ENCODE results near the gene MFN2. TPM values are rescaled to one million over a fixed set of nuclear protein-coding genes. Genes with fewer than 3 reads are reported as not detected.

Gene MFN2
- total RNA-seq, 3 donors from 2014 or later, result 103 to 131 (median 110) TPM

- H3K36me3 ChIP-seq (ENCODE audit: low read depth), result no peaks in the 10 kb centered on the region
- intact Hi-C loops (cut with DNase I, micrococcal nuclease), result no loop called here
Observed at GRCh38 chr1:11964656-11965055, 15.6 kb upstream of the MFN2 start.

GRCh38 chr1:11967028-11967547 is 13.2 kb upstream of the MFN2 start:
- DNase-seq (peak; percentile 51 to 70 (median 63)), ATAC-seq (peak; percentile 96)
- no peak for TF ChIP-seq CTCF (IDR thresholded peaks at IDR 0.05)
- Histone ChIP-seq H3K4me3 (no peak overlapping the region), H3K4me1 (ENCODE audit: low read depth) (no peaks in the 10 kb centered on the region), H3K9me3 (no peaks in the 10 kb centered on the region), H3K36me3 (ENCODE audit: low read depth) (no peaks in the 10 kb centered on the region)
- intact Hi-C loops (cut with DNase I, micrococcal nuclease), result no loop called here

More at GRCh38 chr1:11964656-11965055, 15.6 kb upstream of the MFN2 start:
- Histone ChIP-seq H3K4me3 (no peak overlapping the region), H3K9me3 (no peaks in the 10 kb centered on the region), H3K4me1 (ENCODE audit: low read depth) (peaks cover 15% of the 10 kb centered on the region)
- ATAC-seq (no peak), DNase-seq (no peak)
- TF ChIP-seq CTCF (IDR thresholded peaks at IDR 0.05), result no peak

GRCh38 chr1:11970441-11971185 is 9.6 kb upstream of the MFN2 start:
- DNase-seq (no peak), ATAC-seq (no peak)
- Histone ChIP-seq H3K4me3 (no peak overlapping the region), H3K36me3 (ENCODE audit: low read depth) (no peaks in the 10 kb centered on the region), H3K4me1 (ENCODE audit: low read depth) (no peaks in the 10 kb centered on the region), H3K9me3 (no peaks in the 10 kb centered on the region)
- no peak for TF ChIP-seq CTCF (IDR thresholded peaks at IDR 0.05)
- intact Hi-C loops (cut with DNase I, micrococcal nuclease), result no loop called here

GRCh38 chr1:11977625-11978024 is 2.6 kb upstream of the MFN2 start:
- Histone ChIP-seq H3K4me1 (ENCODE audit: low read depth) (peaks cover 21% of the 10 kb centered on the region), H3K4me3 (no peak overlapping the region), H3K36me3 (ENCODE audit: low read depth) (peaks cover 3% of the 10 kb centered on the region), H3K9me3 (no peaks in the 10 kb centered on the region)
- DNase-seq, result no peak
- ATAC-seq, result no peak
- TF ChIP-seq CTCF (IDR thresholded peaks at IDR 0.05), result no peak
- intact Hi-C loops (cut with DNase I, micrococcal nuclease), result no loop called here

GRCh38 chr1:11978301-11978700 is 1.9 kb upstream of the MFN2 start:
- peaks cover 3% of the 10 kb centered on the region for H3K36me3 ChIP-seq (ENCODE audit: low read depth)
- no peak overlapping the region for H3K4me3 ChIP-seq
- H3K4me1 ChIP-seq (ENCODE audit: low read depth), result peaks cover 23% of the 10 kb centered on the region
- no peak for ATAC-seq
- intact Hi-C loops (cut with DNase I, micrococcal nuclease), result no loop called here
- H3K9me3 ChIP-seq, result no peaks in the 10 kb centered on the region
- no peak for TF ChIP-seq CTCF (IDR thresholded peaks at IDR 0.05)
- DNase-seq, result no peak
